IMR-90 (cell line): Measurements from ENCODE around the gene DGKD. TPM values are rescaled to one million over a fixed set of nuclear protein-coding genes. Genes with fewer than 3 reads are reported as not detected.

Source experiments
- ATAC-seq: fragments of 200-7000 bp; cut with Tn5 transposase; 2 replicates; pipeline ENCODE4 v1.9.1; 2020; ENCODE audit warnings: low read depth, mild to moderate bottlenecking, moderate library complexity
- BruUV-seq: library from RNA; stranded (reverse); fragments of 400-500 nt; replicated peaks from 2 replicates; lab custom pipeline; 2021; lab: Mats Ljungman, UMichigan
- CTCF ChIA-PET: fragments of 300-600 bp; formaldehyde crosslinking; extraction: SDS; loops from one replicate; lab custom pipeline; 2021; ENCODE audit warnings: antibody characterized with exemption; lab: Yijun Ruan, JAX
- POLR2A ChIA-PET: fragments of 300-600 bp; sonication (Branson Sonifier 250); formaldehyde crosslinking; loops from one replicate; lab custom pipeline; 2022; ENCODE audit warnings: antibody characterized with exemption; ENCODE audit not compliant: unreplicated experiment; lab: Charles Lee
- DNase-seq: peaks from one replicate; pipeline ENCODE4 v3.0.0; 2013
- H2AFZ ChIP-seq: replicated peaks from 2 replicates; pipeline ENCODE3; 2013; ENCODE audit warnings: low read length, mild to moderate bottlenecking; ENCODE audit not compliant: poor library complexity
- H2AK5ac ChIP-seq: 2 replicates; pipeline ENCODE4 v1.6.1; 2013; ENCODE audit warnings: low read depth, low read length, inconsistent platforms
- H2AK9ac ChIP-seq: replicated peaks from 2 replicates; pipeline ENCODE3; 2013; ENCODE audit warnings: mild to moderate bottlenecking, low read depth, low read length, moderate library complexity; ENCODE audit not compliant: poor library complexity
- H2BK120ac ChIP-seq: 2 replicates; pipeline ENCODE4 v1.6.1; 2013; ENCODE audit warnings: low read depth, low read length, inconsistent platforms
- H2BK15ac ChIP-seq: 3 replicates; pipeline ENCODE4 v1.6.1; 2013; ENCODE audit warnings: low read depth, low read length, inconsistent platforms
- H2BK20ac ChIP-seq: 2 replicates; pipeline ENCODE4 v1.6.1; 2013; ENCODE audit warnings: low read depth, mild to moderate bottlenecking, inconsistent platforms, low read length, moderate library complexity
- H2BK5ac ChIP-seq: 2 replicates; pipeline ENCODE4 v1.6.1; 2013; ENCODE audit warnings: mild to moderate bottlenecking, low read depth, low read length, inconsistent platforms; ENCODE audit not compliant: poor library complexity, severe bottlenecking
- H3K14ac ChIP-seq: replicated peaks from 2 replicates; pipeline ENCODE4 v1.6.1; 2013; ENCODE audit warnings: low read depth, low read length, inconsistent platforms
- H3K18ac ChIP-seq: 2 replicates; pipeline ENCODE4 v1.6.1; 2013; ENCODE audit warnings: low read depth, low read length, control low read depth
- H3K23ac ChIP-seq: 2 replicates; pipeline ENCODE4 v1.6.1; 2013; ENCODE audit warnings: low read depth, low read length, inconsistent platforms
- H3K27ac ChIP-seq: 2 replicates; pipeline ENCODE4 v1.5.1; 2013; ENCODE audit warnings: mild to moderate bottlenecking, control low read depth, low read length; ENCODE audit not compliant: insufficient read depth
- H3K27me3 ChIP-seq: 2 replicates; pipeline ENCODE4 v1.6.1; 2013; ENCODE audit warnings: low read length; ENCODE audit not compliant: control insufficient read depth, insufficient read depth
- H3K36me3 ChIP-seq: 2 replicates; pipeline ENCODE4 v1.6.1; 2013; ENCODE audit warnings: low read length, mixed read lengths; ENCODE audit not compliant: control insufficient read depth, insufficient read depth
- H3K4ac ChIP-seq: 2 replicates; pipeline ENCODE4 v1.6.1; 2013; ENCODE audit warnings: low read depth, low read length, inconsistent platforms
- H3K4me1 ChIP-seq: 2 replicates; pipeline ENCODE4 v1.6.1; 2013; ENCODE audit warnings: low read length, mixed read lengths; ENCODE audit not compliant: control insufficient read depth, insufficient read depth
- H3K4me2 ChIP-seq: 2 replicates; pipeline ENCODE4 v1.6.1; 2013; ENCODE audit warnings: low read depth, mild to moderate bottlenecking, control low read depth, low read length, moderate library complexity
- H3K4me3 ChIP-seq: 2 replicates; pipeline ENCODE4 v1.5.1; 2013; ENCODE audit warnings: low read depth, mild to moderate bottlenecking, control low read depth, low read length, moderate library complexity; ENCODE audit not compliant: insufficient read depth
- H3K56ac ChIP-seq: 2 replicates; pipeline ENCODE4 v1.6.1; 2013; ENCODE audit warnings: low read length, inconsistent platforms; ENCODE audit not compliant: insufficient read depth; ENCODE audit errors: extremely low read depth
- H3K79me1 ChIP-seq, 2 experiments: 2 replicates each; pipeline ENCODE4 v1.6.1; 2013; ENCODE audit warnings: low read length in 2 of 2, inconsistent platforms in 1 of 2, low read depth in 1 of 2
- H3K9ac ChIP-seq: 2 replicates; pipeline ENCODE4 v1.6.1; 2013; ENCODE audit warnings: low read depth, low read length, control low read depth
- H3K9me1 ChIP-seq: 2 replicates; pipeline ENCODE4 v1.6.1; 2013; ENCODE audit warnings: low read length, inconsistent platforms; ENCODE audit not compliant: insufficient read depth
- H3K9me3 ChIP-seq: 2 replicates; pipeline ENCODE4 v1.6.1; 2013; ENCODE audit warnings: low read length; ENCODE audit not compliant: control insufficient read depth, insufficient read depth
- H4K20me1 ChIP-seq: 2 replicates; pipeline ENCODE4 v1.6.1; 2013; ENCODE audit warnings: low read length, inconsistent platforms; ENCODE audit not compliant: insufficient read depth
- H4K5ac ChIP-seq: 2 replicates; pipeline ENCODE4 v1.6.1; 2013; ENCODE audit warnings: mild to moderate bottlenecking, low read depth, low read length, control low read depth
- H4K8ac ChIP-seq, 2 experiments: 2 replicates each; pipeline ENCODE4 v1.6.1; 2013; ENCODE audit warnings: low read depth in 2 of 2, low read length in 2 of 2, control low read depth in 1 of 2, inconsistent platforms in 1 of 2
- H4K91ac ChIP-seq: 2 replicates; pipeline ENCODE4 v1.6.1; 2013; ENCODE audit warnings: low read depth, low read length, inconsistent platforms; ENCODE audit not compliant: insufficient read depth
- CEBPB ChIP-seq: IDR thresholded peaks from 2 replicates; pipeline ENCODE4 v1.6.1; 2012; ENCODE audit warnings: low read depth, low read length, improper control_type of control experiment
- CTCF ChIP-seq: conservative IDR thresholded peaks from 2 replicates; pipeline ENCODE4 v1.5.1; 2012; ENCODE audit warnings: mild to moderate bottlenecking, low read depth, low read length, improper control_type of control experiment
- FOS ChIP-seq: fragments of 150-350 bp; IDR thresholded peaks from 2 replicates; pipeline ENCODE4 v1.6.1; 2016; ENCODE audit warnings: low read depth, low read length
- MAFK ChIP-seq: IDR thresholded peaks from 2 replicates; pipeline ENCODE4 v1.6.1; 2012; ENCODE audit warnings: low read depth, low read length, improper control_type of control experiment
- NFE2L2 ChIP-seq: fragments of 150-350 bp; IDR thresholded peaks from 2 replicates; pipeline ENCODE4 v1.6.1; 2016; ENCODE audit warnings: low read depth, mild to moderate bottlenecking, low read length
- POLR2A ChIP-seq: IDR thresholded peaks from 2 replicates; pipeline ENCODE4 v1.6.1; 2012; ENCODE audit warnings: mild to moderate bottlenecking, low read depth, low read length
- RCOR1 ChIP-seq: IDR thresholded peaks from 2 replicates; pipeline ENCODE4 v1.6.1; 2012; ENCODE audit warnings: mild to moderate bottlenecking, low read length, improper control_type of control experiment; ENCODE audit not compliant: insufficient replicate concordance
- RFX5 ChIP-seq: IDR thresholded peaks from 2 replicates; pipeline ENCODE4 v1.8.0; 2012; ENCODE audit warnings: low read depth, mild to moderate bottlenecking, low read length, moderate library complexity
- SMC3 ChIP-seq: fragments of 150-350 bp; IDR thresholded peaks from 2 replicates; pipeline ENCODE4 v1.6.1; 2016; ENCODE audit warnings: low read depth, mild to moderate bottlenecking, antibody characterized with exemption, low read length, moderate library complexity
- WGBS, 2 experiments: methylation state at CpG; one replicate each; pipeline versions ENCODE4 v1.1.5 to v1.1.7; 2013; ENCODE audit warnings: missing lambda C conversion rate in 2 of 2; ENCODE audit not compliant: insufficient read length in 1 of 2; ENCODE audit errors: extremely low coverage in 2 of 2; 5-methylcytosine and 5-hydroxymethylcytosine counted together
- dilution Hi-C: fragments of 300-500 bp; cut with HindIII; formaldehyde crosslinking; loops from one replicate; pipeline ENCODE4 v1.14.3; 2018; ENCODE audit warnings: low sequenced_read_pairs; ENCODE audit not compliant: unreplicated experiment
- in situ Hi-C: fragments of 300-500 bp; cut with MboI; formaldehyde crosslinking; loops from 3 replicates; pipeline ENCODE4 v1.14.3; 2019; ENCODE audit warnings: low sequenced_read_pairs, inconsistent platforms, mixed read lengths
- intact Hi-C: fragments of 100-400 bp; cut with micrococcal nuclease; formaldehyde crosslinking; loops from 2 replicates; pipeline ENCODE4 v1.10.0; 2022
- polyA plus RNA-seq, 3 experiments: library from polyadenylated mRNA; depleted of rRNA; stranded (reverse); fragments of >200 nt; gene quantifications; 2 replicates each; pipeline ENCODE4 v1.2.3, GENCODE V29; 2012; ENCODE audit warnings: low replicate concordance in 1 of 3
- total RNA-seq: library from RNA; depleted of rRNA; stranded (reverse); fragments of >200 nt; gene quantifications from 2 replicates; pipeline ENCODE4 v1.2.3, GENCODE V29; 2012

Gene DGKD
- total and polyA plus RNA-seq, 2 of the 4 experiments (the other 2 are of a cell fraction): 6.5 to 10.1 TPM

- no peak overlapping the region for H2BK20ac ChIP-seq
- no peak overlapping the region for H3K9ac ChIP-seq
- H3K4me2 ChIP-seq: no peak overlapping the region
- H3K27ac ChIP-seq: no peak overlapping the region
- no peak overlapping the region for H3K23ac ChIP-seq
- H3K36me3 ChIP-seq: peaks cover 1% of the 10 kb centered on the region; the same call in 1 of the 2 replicates
- no CpG with 5 or more reads among the region's 4 CpGs for WGBS, 2 experiments
- no peak overlapping the region for H3K56ac ChIP-seq
- H3K4me1 ChIP-seq: peaks cover 7% of the 10 kb centered on the region
- peaks cover 29 to 44% of the 10 kb centered on the region in 2 experiments for H3K79me1 ChIP-seq
- BruUV-seq: no TSS peak
- TF ChIP-seq FOS (no peak), MAFK (no peak), CEBPB (no peak), NFE2L2 (no peak), RFX5 (no peak), SMC3 (no peak), POLR2A (no peak), CTCF (no peak), RCOR1 (no peak)
- no peak for ATAC-seq
- no peak overlapping the region for H2BK5ac ChIP-seq
- H4K20me1 ChIP-seq: peaks cover 14% of the 10 kb centered on the region
- in situ Hi-C loops: no loop called here
- no peak overlapping the region for H2BK120ac ChIP-seq
- no peak overlapping the region for H4K8ac ChIP-seq
- no peak overlapping the region for H3K4me3 ChIP-seq
- intact Hi-C loops: no loop called here
- no peak overlapping the region for H2AFZ ChIP-seq
- no peaks in the 10 kb centered on the region for H3K27me3 ChIP-seq
- H4K5ac ChIP-seq: no peak overlapping the region
- H3K9me3 ChIP-seq: no peaks in the 10 kb centered on the region
- no peak for DNase-seq
- dilution Hi-C loops: no loop called here
- H3K18ac ChIP-seq: no peak overlapping the region
- H3K14ac ChIP-seq: no peak overlapping the region
- no peak overlapping the region for H3K4ac ChIP-seq
- POLR2A ChIA-PET: interaction anchor here (0.7 kb wide), 1 partner anchor 25 kb away, joined by 3 read pairs; no protein-coding TSS in a partner anchor
- no peak overlapping the region for H4K91ac ChIP-seq
- H2AK9ac ChIP-seq: no peak overlapping the region
- peaks cover 7% of the 10 kb centered on the region for H3K9me1 ChIP-seq
- CTCF ChIA-PET: interaction anchor here (0.7 kb wide), 1 partner anchor 44 kb away, joined by 3 read pairs; no protein-coding TSS in a partner anchor
- no peak overlapping the region for H2AK5ac ChIP-seq
- no peak overlapping the region for H2BK15ac ChIP-seq
Observed at GRCh38 chr2:233358335-233358734, 4.0 kb downstream of the DGKD start.
